HepG2 (cell line): ENCODE data around the gene GSTA1. TPM values are rescaled to one million over a fixed set of nuclear protein-coding genes. Genes with fewer than 3 reads are reported as not detected.

Experiments used
- ARNT2 ChIP-seq: sonication (generic); formaldehyde crosslinking; IDR thresholded peaks from 2 replicates; pipeline ENCODE4 v1.8.0; 2022; ENCODE audit warnings: mild to moderate bottlenecking, low read depth, missing genetic modification reagents, moderate library complexity
- ATF7-NPFF ChIP-seq: sonication (generic); formaldehyde crosslinking; IDR thresholded peaks from 2 replicates; pipeline ENCODE4 v1.8.1; 2023; ENCODE audit warnings: mild to moderate bottlenecking, low read depth, missing genetic modification reagents, moderate library complexity
- DPF2 ChIP-seq: sonication (generic); formaldehyde crosslinking; IDR thresholded peaks from 2 replicates; pipeline ENCODE4 v1.4.0; 2020; ENCODE audit warnings: mild to moderate bottlenecking, low read depth, missing genetic modification reagents, borderline replicate concordance
- ELF3 ChIP-seq: IDR thresholded peaks from 2 replicates; pipeline ENCODE4 v1.6.1; 2016; ENCODE audit warnings: missing genetic modification reagents, missing compliant biosample characterization
- FOXK1 ChIP-seq: sonication (generic); formaldehyde crosslinking; IDR thresholded peaks from 2 replicates; pipeline ENCODE4 v1.4.0; 2020; ENCODE audit warnings: low read depth, missing genetic modification reagents, borderline replicate concordance
- KAT8 ChIP-seq: IDR thresholded peaks from 2 replicates; pipeline ENCODE4 v1.6.1; 2016; ENCODE audit warnings: missing genetic modification reagents, missing compliant biosample characterization
- KDM6A ChIP-seq: IDR thresholded peaks from 2 replicates; pipeline ENCODE4 v1.6.1; 2016; ENCODE audit warnings: low read depth
- MAFK ChIP-seq, 2 experiments: IDR thresholded peaks in 1 of 2; conservative IDR thresholded peaks in 1 of 2; 2 replicates each; pipeline ENCODE4 v1.6.1; 2011; ENCODE audit warnings: improper control_type of control experiment in 2 of 2, low read length in 2 of 2
- MIXL1 ChIP-seq: IDR thresholded peaks from 2 replicates; pipeline ENCODE4 v1.6.1; 2016
- RXRB ChIP-seq: IDR thresholded peaks from 2 replicates; pipeline ENCODE4 v1.6.1; 2016; ENCODE audit warnings: borderline replicate concordance, missing genetic modification reagents, missing compliant biosample characterization
- SOX13 ChIP-seq, 3 experiments: fragments of 450-650 bp in 1 of 3; sonication (generic) in 1 of 3; formaldehyde crosslinking in 1 of 3; IDR thresholded peaks in 2 of 3; conservative IDR thresholded peaks in 1 of 3; 2 replicates each; pipeline versions ENCODE4 v1.5.0 to v1.6.1; 2016 to 2020; ENCODE audit warnings: antibody characterized with exemption in 1 of 3, mild to moderate bottlenecking in 1 of 3, missing compliant biosample characterization in 1 of 3, missing genetic modification reagents in 1 of 3, moderate library complexity in 1 of 3
- ZFY ChIP-seq: sonication (generic); formaldehyde crosslinking; IDR thresholded peaks from 2 replicates; pipeline ENCODE4 v1.4.0; 2020; ENCODE audit warnings: missing genetic modification reagents
- ZNF292 ChIP-seq: sonication (generic); formaldehyde crosslinking; IDR thresholded peaks from 2 replicates; pipeline ENCODE4 v1.8.1; 2022; ENCODE audit warnings: mild to moderate bottlenecking, low read depth, missing genetic modification reagents, borderline replicate concordance
- ZNF331 ChIP-seq: sonication (generic); formaldehyde crosslinking; IDR thresholded peaks from 2 replicates; pipeline ENCODE4 v1.4.0; 2020; ENCODE audit warnings: missing genetic modification reagents
- ZNF501 ChIP-seq: sonication (generic); formaldehyde crosslinking; IDR thresholded peaks from 2 replicates; pipeline ENCODE4 v1.5.1; 2020; ENCODE audit warnings: mild to moderate bottlenecking, moderate library complexity, missing genetic modification reagents
- ZNF614 ChIP-seq: IDR thresholded peaks from 2 replicates; pipeline ENCODE4 v1.6.1; 2018; ENCODE audit warnings: missing biosample characterization, missing genetic modification reagents, inconsistent platforms, borderline replicate concordance
- ZNF792 ChIP-seq: IDR thresholded peaks from 2 replicates; pipeline ENCODE4 v1.6.1; 2016
- polyA plus RNA-seq, 8 experiments: library from polyadenylated mRNA; depleted of rRNA in 3 of 8; stranded (reverse) in 7 of 8; unstranded in 1 of 8; fragments of >200 nt; fragmentation: Illumina TruSeq in 4 of 8; extraction: Trizol in 4 of 8; gene quantifications; 2 replicates each; pipeline versions ENCODE4 v1.2.1 to v1.2.3, GENCODE V29; 2011 to 2016; ENCODE audit warnings: low read depth in 4 of 8, missing spikeins in 1 of 8, mixed read lengths in 1 of 8; ENCODE audit not compliant: insufficient read depth in 1 of 8
- total RNA-seq, 5 experiments: library from RNA; depleted of rRNA; stranded (reverse); fragments of >200 nt; fragmentation: Illumina TruSeq; extraction: Trizol; gene quantifications; 2 replicates each; pipeline ENCODE4 v1.2.3, GENCODE V29; 2016; ENCODE audit warnings: low read depth in 1 of 5
- TF ChIP-seq, protein P1 (sequence below): sonication (generic); formaldehyde crosslinking; IDR thresholded peaks from 2 replicates; pipeline ENCODE4 v1.4.0; 2020; ENCODE audit warnings: missing genetic modification reagents, low read depth, mild to moderate bottlenecking, borderline replicate concordance
- TF ChIP-seq, protein P2 (sequence below): sonication (generic); formaldehyde crosslinking; IDR thresholded peaks from 2 replicates; pipeline ENCODE4 v1.5.0; 2020; ENCODE audit warnings: mild to moderate bottlenecking, missing genetic modification reagents, borderline replicate concordance

Gene GSTA1
- total and polyA plus RNA-seq, 2 of the 13 experiments (the other 11 are each of a cell fraction or from before 2014, with no cell fraction given), result 6.2 to 282 TPM

DNA sequence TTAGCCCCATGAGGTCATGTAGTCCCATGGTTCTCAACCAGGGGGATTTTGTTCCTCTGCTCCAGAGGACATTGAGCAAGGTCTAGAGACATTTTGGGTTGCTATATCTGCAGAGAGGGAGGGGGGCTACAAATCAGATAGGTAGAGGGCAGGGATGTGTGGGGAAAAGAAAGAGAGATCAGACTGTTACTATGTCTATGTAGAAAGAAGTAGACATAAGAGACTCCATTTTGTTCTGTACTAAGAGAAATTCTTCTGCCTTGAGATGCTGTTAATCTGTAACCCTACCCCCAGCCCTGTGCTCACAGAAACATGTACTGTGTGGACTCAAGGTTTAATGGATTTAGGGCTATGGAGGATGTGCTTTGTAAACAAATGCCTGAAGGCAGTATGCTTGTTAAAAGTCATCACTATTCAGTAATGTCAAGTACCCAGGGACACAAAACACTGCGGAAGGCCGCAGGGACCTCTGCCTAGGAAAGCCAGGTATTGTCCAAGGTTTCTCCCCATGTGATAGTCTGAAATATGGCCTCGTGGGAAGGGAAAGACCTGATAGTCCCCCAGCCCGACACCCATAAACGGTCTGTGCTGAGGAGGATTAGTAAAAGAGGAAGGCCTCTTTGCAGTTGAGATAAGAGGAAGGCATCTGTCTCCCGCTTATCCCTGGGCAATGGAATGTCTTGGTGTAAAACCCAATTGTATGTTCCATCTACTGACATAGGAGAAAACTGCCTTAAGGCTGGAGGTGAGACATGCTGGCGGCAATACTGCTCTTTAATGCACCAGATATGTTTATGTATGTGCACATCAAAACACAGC is 41.7 kb downstream of the GSTA1 start (continued):
- TF ChIP-seq ZNF292 (CRISPR knock-in tag), result peak; percentile 73; the same call in 1 of the 2 replicates
- peak; percentile 26; the same call in 1 of the 2 replicates for TF ChIP-seq ELF3 (CRISPR knock-in tag)
- TF ChIP-seq RXRB (CRISPR knock-in tag), result peak; percentile 46
- peak; percentile 34; the same call in 1 of the 2 replicates for TF ChIP-seq ZNF501 (CRISPR knock-in tag)
- TF ChIP-seq, protein P1, sequence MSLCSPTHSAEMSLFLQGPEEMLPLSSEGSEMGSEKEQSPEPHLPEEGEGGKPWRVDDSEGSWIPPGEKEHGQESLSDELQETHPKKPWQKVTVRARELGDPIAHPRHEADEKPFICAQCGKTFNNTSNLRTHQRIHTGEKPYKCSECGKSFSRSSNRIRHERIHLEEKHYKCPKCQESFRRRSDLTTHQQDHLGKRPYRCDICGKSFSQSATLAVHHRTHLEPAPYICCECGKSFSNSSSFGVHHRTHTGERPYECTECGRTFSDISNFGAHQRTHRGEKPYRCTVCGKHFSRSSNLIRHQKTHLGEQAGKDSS, result peak; percentile 54; the same call in 1 of the 2 replicates
- peak; percentile 16; the same call in 1 of the 2 replicates for TF ChIP-seq SOX13 (IDR thresholded peaks at IDR 0.05)
- TF ChIP-seq SOX13 (CRISPR knock-in tag; conservative IDR thresholded peaks at IDR 0.05 in 1 of 2, IDR thresholded peaks at IDR 0.05 in 1 of 2), result peak; percentile 70; a peak in 3 of 4 replicates
- TF ChIP-seq KAT8 (CRISPR knock-in tag), result peak; percentile 62; the same call in 1 of the 2 replicates
- TF ChIP-seq ZNF792, result 0 out of 2 replicates have a peak, but pooled peaks have one; percentile 44
- peak; percentile 40; the same call in 1 of the 2 replicates for TF ChIP-seq ARNT2 (CRISPR knock-in tag)
- TF ChIP-seq ZNF331, result peak; percentile 68; the same call in 1 of the 2 replicates
- 0 out of 4 replicates have a peak, but pooled peaks of 1 of the 2 experiments have one; percentile 0 for TF ChIP-seq MAFK (conservative IDR thresholded peaks at IDR 0.05 in 1 of 2, IDR thresholded peaks at IDR 0.05 in 1 of 2; ENCODE audit: low read length in 2 of 2)
- peak; percentile 88 for TF ChIP-seq MIXL1 (CRISPR knock-in tag)
- TF ChIP-seq FOXK1 (CRISPR knock-in tag), result peak; percentile 71
- 0 out of 2 replicates have a peak, but pooled peaks have one; percentile 46 for TF ChIP-seq ZNF614
- TF ChIP-seq DPF2 (CRISPR knock-in tag), result peak; percentile 60; the same call in 1 of the 2 replicates
- TF ChIP-seq, protein P2, sequence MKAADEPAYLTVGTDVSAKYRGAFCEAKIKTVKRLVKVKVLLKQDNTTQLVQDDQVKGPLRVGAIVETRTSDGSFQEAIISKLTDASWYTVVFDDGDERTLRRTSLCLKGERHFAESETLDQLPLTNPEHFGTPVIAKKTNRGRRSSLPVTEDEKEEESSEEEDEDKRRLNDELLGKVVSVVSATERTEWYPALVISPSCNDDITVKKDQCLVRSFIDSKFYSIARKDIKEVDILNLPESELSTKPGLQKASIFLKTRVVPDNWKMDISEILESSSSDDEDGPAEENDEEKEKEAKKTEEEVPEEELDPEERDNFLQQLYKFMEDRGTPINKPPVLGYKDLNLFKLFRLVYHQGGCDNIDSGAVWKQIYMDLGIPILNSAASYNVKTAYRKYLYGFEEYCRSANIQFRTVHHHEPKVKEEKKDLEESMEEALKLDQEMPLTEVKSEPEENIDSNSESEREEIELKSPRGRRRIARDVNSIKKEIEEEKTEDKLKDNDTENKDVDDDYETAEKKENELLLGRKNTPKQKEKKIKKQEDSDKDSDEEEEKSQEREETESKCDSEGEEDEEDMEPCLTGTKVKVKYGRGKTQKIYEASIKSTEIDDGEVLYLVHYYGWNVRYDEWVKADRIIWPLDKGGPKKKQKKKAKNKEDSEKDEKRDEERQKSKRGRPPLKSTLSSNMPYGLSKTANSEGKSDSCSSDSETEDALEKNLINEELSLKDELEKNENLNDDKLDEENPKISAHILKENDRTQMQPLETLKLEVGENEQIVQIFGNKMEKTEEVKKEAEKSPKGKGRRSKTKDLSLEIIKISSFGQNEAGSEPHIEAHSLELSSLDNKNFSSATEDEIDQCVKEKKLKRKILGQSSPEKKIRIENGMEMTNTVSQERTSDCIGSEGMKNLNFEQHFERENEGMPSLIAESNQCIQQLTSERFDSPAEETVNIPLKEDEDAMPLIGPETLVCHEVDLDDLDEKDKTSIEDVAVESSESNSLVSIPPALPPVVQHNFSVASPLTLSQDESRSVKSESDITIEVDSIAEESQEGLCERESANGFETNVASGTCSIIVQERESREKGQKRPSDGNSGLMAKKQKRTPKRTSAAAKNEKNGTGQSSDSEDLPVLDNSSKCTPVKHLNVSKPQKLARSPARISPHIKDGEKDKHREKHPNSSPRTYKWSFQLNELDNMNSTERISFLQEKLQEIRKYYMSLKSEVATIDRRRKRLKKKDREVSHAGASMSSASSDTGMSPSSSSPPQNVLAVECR (CRISPR knock-in tag), result peak; percentile 16; the same call in 1 of the 2 replicates
- peak; percentile 22; the same call in 1 of the 2 replicates for TF ChIP-seq ZFY (CRISPR knock-in tag)
- peak; percentile 44; the same call in 1 of the 2 replicates for TF ChIP-seq ATF7-NPFF (CRISPR knock-in tag)
- peak; percentile 66; the same call in 1 of the 2 replicates for TF ChIP-seq KDM6A
